ENCODE measurements around the gene MYH10.

MYH10 gene

GRCh38 chr17:8614988-8615387 is 15.5 kb downstream of the MYH10 start:
- Histone ChIP-seq H3K9me3 (no peaks in the 10 kb centered on the region), H3K4me1 (ENCODE audit: control insufficient read depth in 1 of 2, insufficient read depth in 1 of 2, low read depth in 1 of 2, low read length in 1 of 2) (no peaks in the 10 kb centered on the region), H3K27ac (no peak overlapping the region), H3K36me3 (no peaks in the 10 kb centered on the region), H3K27me3 (peaks cover 73% of the 10 kb centered on the region), H3K4me3 (ENCODE audit: low read depth in 1 of 2, low read length in 1 of 2) (no peak overlapping the region)
- TF ChIP-seq, protein P1, sequence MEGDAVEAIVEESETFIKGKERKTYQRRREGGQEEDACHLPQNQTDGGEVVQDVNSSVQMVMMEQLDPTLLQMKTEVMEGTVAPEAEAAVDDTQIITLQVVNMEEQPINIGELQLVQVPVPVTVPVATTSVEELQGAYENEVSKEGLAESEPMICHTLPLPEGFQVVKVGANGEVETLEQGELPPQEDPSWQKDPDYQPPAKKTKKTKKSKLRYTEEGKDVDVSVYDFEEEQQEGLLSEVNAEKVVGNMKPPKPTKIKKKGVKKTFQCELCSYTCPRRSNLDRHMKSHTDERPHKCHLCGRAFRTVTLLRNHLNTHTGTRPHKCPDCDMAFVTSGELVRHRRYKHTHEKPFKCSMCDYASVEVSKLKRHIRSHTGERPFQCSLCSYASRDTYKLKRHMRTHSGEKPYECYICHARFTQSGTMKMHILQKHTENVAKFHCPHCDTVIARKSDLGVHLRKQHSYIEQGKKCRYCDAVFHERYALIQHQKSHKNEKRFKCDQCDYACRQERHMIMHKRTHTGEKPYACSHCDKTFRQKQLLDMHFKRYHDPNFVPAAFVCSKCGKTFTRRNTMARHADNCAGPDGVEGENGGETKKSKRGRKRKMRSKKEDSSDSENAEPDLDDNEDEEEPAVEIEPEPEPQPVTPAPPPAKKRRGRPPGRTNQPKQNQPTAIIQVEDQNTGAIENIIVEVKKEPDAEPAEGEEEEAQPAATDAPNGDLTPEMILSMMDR (IDR thresholded peaks at IDR 0.05) = no peak

- Histone ChIP-seq H3K27ac (no peak overlapping the region), H3K4me3 (ENCODE audit: low read depth in 1 of 2, low read length in 1 of 2) (no peak overlapping the region)
- TF ChIP-seq, protein P1 (IDR thresholded peaks at IDR 0.05) = no peak
Measured at GRCh38 chr17:8611619-8612298, 18.8 kb downstream of the MYH10 start.

GRCh38 chr17:8611137-8611536 is 19.4 kb downstream of the MYH10 start:
- no peaks in the 10 kb centered on the region for H3K9me3 ChIP-seq
- TF ChIP-seq, protein P1 (IDR thresholded peaks at IDR 0.05) = no peak
- H3K4me3 ChIP-seq (ENCODE audit: low read depth in 1 of 2, low read length in 1 of 2) = no peak overlapping the region
- H3K4me1 ChIP-seq (ENCODE audit: control insufficient read depth in 1 of 2, insufficient read depth in 1 of 2, low read depth in 1 of 2, low read length in 1 of 2) = no peaks in the 10 kb centered on the region
- H3K36me3 ChIP-seq = no peaks in the 10 kb centered on the region
- H3K27ac ChIP-seq = no peak overlapping the region
- peaks cover 42% of the 10 kb centered on the region for H3K27me3 ChIP-seq

More at GRCh38 chr17:8611619-8612298, 18.8 kb downstream of the MYH10 start:
- Histone ChIP-seq H3K36me3 (no peaks in the 10 kb centered on the region), H3K9me3 (no peaks in the 10 kb centered on the region), H3K4me1 (ENCODE audit: control insufficient read depth in 1 of 2, insufficient read depth in 1 of 2, low read depth in 1 of 2, low read length in 1 of 2) (no peaks in the 10 kb centered on the region), H3K27me3 (peaks cover 42% of the 10 kb centered on the region)

DNA sequence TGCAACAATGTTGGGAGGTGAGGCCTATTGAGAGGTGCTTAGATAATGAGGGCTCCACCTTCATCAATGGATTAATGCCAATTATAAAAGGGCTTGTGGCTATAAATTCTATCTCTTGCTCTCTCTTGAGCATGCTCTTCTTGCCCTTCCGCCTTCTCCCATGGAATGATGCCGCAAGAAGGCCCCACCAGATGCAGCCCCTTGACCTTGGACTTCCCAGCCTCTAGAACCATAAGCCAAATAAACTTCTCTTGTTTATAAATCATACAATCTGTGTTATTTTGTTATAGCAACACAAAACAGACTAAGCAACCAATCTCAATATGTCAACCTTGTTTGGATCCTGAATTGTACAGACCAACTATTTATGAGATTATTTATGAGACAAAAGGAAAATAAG is 20.0 kb downstream of the MYH10 start:
- Histone ChIP-seq H3K27ac (no peak overlapping the region), H3K27me3 (peaks cover 37% of the 10 kb centered on the region), H3K36me3 (no peaks in the 10 kb centered on the region), H3K4me1 (ENCODE audit: control insufficient read depth in 1 of 2, insufficient read depth in 1 of 2, low read depth in 1 of 2, low read length in 1 of 2) (no peaks in the 10 kb centered on the region), H3K4me3 (ENCODE audit: low read depth in 1 of 2, low read length in 1 of 2) (no peak overlapping the region), H3K9me3 (no peaks in the 10 kb centered on the region)
- TF ChIP-seq, protein P1 (IDR thresholded peaks at IDR 0.05) = no peak

- Histone ChIP-seq H3K36me3 (no peaks in the 10 kb centered on the region), H3K4me3 (ENCODE audit: low read depth in 1 of 2, low read length in 1 of 2) (no peak overlapping the region), H3K4me1 (ENCODE audit: control insufficient read depth in 1 of 2, insufficient read depth in 1 of 2, low read depth in 1 of 2, low read length in 1 of 2) (no peaks in the 10 kb centered on the region), H3K9me3 (no peaks in the 10 kb centered on the region), H3K27ac (no peak overlapping the region), H3K27me3 (peaks cover 34% of the 10 kb centered on the region)
- TF ChIP-seq, protein P1 (IDR thresholded peaks at IDR 0.05) = no peak
Measured at GRCh38 chr17:8609910-8610309, 20.6 kb downstream of the MYH10 start.

Data from neutrophil (primary cell).